ENCODE results near the gene SYNE3. TPM values are rescaled to one million over a fixed set of nuclear protein-coding genes. Genes with fewer than 3 reads are reported as not detected.

The SYNE3 gene
- total and polyA plus RNA-seq, 2 donors (not counting 1 experiment from before 2014, with no cell fraction given), result 17.8 to 76.1 TPM

- peaks cover 76% of the 10 kb centered on the region for H4K20me1 ChIP-seq (ENCODE audit: control insufficient read depth, insufficient read depth, low read length, poor library complexity, severe bottlenecking)
- WGBS (ENCODE audit: insufficient coverage), result 63% methylated on average over 2 of the region's 8 CpGs
Observed at GRCh38 chr14:95503365-95504134, 12.9 kb downstream of the SYNE3 start.

More at GRCh38 chr14:95503365-95504134, 12.9 kb downstream of the SYNE3 start:
- no peak overlapping the region for H3K4me3 ChIP-seq (ENCODE audit: control extremely low read depth in 1 of 5, extremely low read depth in 1 of 5, insufficient read depth in 1 of 5, low read depth in 2 of 5, low read length in 4 of 5)
- H2AFZ ChIP-seq (ENCODE audit: insufficient read depth, low read depth, low read length, poor library complexity, severe bottlenecking), result no peak overlapping the region
- no peaks in the 10 kb centered on the region for H3K9me3 ChIP-seq (ENCODE audit: control extremely low read depth in 1 of 3, control insufficient read depth in 2 of 3, insufficient read depth in 1 of 3, low read length in 2 of 3)
- H3K79me2 ChIP-seq (ENCODE audit: control insufficient read depth, insufficient read depth, low read length), result peaks cover 97% of the 10 kb centered on the region
- Mint-ChIP-seq H3K9me3 (ENCODE audit: insufficient read depth) (no peaks in the 10 kb centered on the region), H3K27me3 (no peaks in the 10 kb centered on the region), H3K4me3 (peak overlapping the region; percentile 60), H3K4me1 (peaks cover 92% of the 10 kb centered on the region), H3K27ac (peak overlapping the region; percentile 84)
- DNase-seq, result no peak
- intact Hi-C loops (cut with micrococcal nuclease), result no loop called here
- no peak for TF ChIP-seq CTCF (IDR thresholded peaks at IDR 0.05)
- TF ChIP-seq EZH2 (IDR thresholded peaks at IDR 0.05; ENCODE audit: borderline replicate concordance, insufficient read depth, low read depth, low read length, poor library complexity, severe bottlenecking), result no peak
- H3K36me3 ChIP-seq (replicated peaks in 1 of 2; ENCODE audit: control extremely low read depth in 1 of 2, control insufficient read depth in 1 of 2, extremely low read depth in 1 of 2, insufficient read depth in 2 of 2, low read length in 1 of 2), result peaks cover 6 to 61% of the 10 kb centered on the region in 2 experiments
- peaks cover 58 to 94% of the 10 kb centered on the region in 2 donors for H3K4me1 ChIP-seq (ENCODE audit: control insufficient read depth in 2 of 2, insufficient read depth in 2 of 2, low read length in 2 of 2)
- POLR2A ChIA-PET, result interaction anchor here (0.6 kb wide), 1 partner anchor 185 kb away, joined by 3 read pairs; no protein-coding TSS in a partner anchor
- H3K9ac ChIP-seq (ENCODE audit: low read length), result no peak overlapping the region
- H3K27ac ChIP-seq (ENCODE audit: low read length in 2 of 2), result no peak overlapping the region
- CTCF ChIA-PET, result interaction anchor here (0.8 to 3.8 kb wide), 5 partner anchors 9 to 61 kb away, joined by 3 to 19 read pairs (median 3); no protein-coding TSS in a partner anchor
- ATAC-seq (ENCODE audit: low read depth), result peak; percentile 10
- H3K27me3 ChIP-seq (replicated peaks in 1 of 4; ENCODE audit: control extremely low read depth in 1 of 4, control insufficient read depth in 3 of 4, insufficient read depth in 4 of 4, low read length in 3 of 4), result no peaks in the 10 kb centered on the region
- H3K4me2 ChIP-seq (replicated peaks; ENCODE audit: low read depth, low read length, poor library complexity, severe bottlenecking), result peak overlapping the region; percentile 31

Measured in B cell (primary cell).